ENCODE measurements around the gene NKD1. TPM values are rescaled to one million over a fixed set of nuclear protein-coding genes. Genes with fewer than 3 reads are reported as not detected.

Gene NKD1
- total and polyA plus RNA-seq, 2 of the 8 experiments (the other 6 are each of a cell fraction or from before 2014, with no cell fraction given) = 0.70 to 4.5 TPM

- 88% methylated on average over 2 of the region's 2 CpGs; no CpG with 5 or more reads in 1 of the 2 experiments for WGBS, 2 experiments (ENCODE audit: extremely low coverage in 1 of 2, insufficient coverage in 1 of 2, insufficient read length in 1 of 2, insufficient replicate concordance in 2 of 2, low coverage in 1 of 2, low lambda C conversion rate in 2 of 2, missing lambda C conversion rate in 1 of 2)
- H3K79me2 ChIP-seq (ENCODE audit: control insufficient read depth in 1 of 2, insufficient read depth in 2 of 2, low read length in 2 of 2) = no peaks in the 10 kb centered on the region
- H3K18ac ChIP-seq (ENCODE audit: extremely low read depth, low read length) = no peak overlapping the region
- H3K4me2 ChIP-seq (ENCODE audit: insufficient read depth in 1 of 2, low read depth in 2 of 2, low read length in 2 of 2) = no peak overlapping the region
- no peaks in the 10 kb centered on the region for H3K23me2 ChIP-seq (ENCODE audit: low read depth, low read length)
- no peak overlapping the region for H4K8ac ChIP-seq (ENCODE audit: extremely low read depth, insufficient read depth, low read length)
- H3K4me1 ChIP-seq (replicated peaks in 1 of 4; ENCODE audit: control insufficient read depth in 3 of 4, insufficient read depth in 4 of 4, low read length in 3 of 4) = peaks cover 0 to 2% (median 0%) of the 10 kb centered on the region in 4 experiments; a peak in 1 of 7 replicates
- FAIRE-seq (no peak), DNase-seq (ENCODE audit: low read depth in 1 of 2, low spot score in 2 of 2) (no peak)
- H3K27ac ChIP-seq (ENCODE audit: low read depth, low read length) = no peak overlapping the region
- no peak overlapping the region for H4K91ac ChIP-seq (replicated peaks; ENCODE audit: insufficient read length, low read length)
- H2AFZ ChIP-seq (ENCODE audit: low read length) = no peak overlapping the region
- no peak overlapping the region for H2BK120ac ChIP-seq (replicated peaks; ENCODE audit: low read depth, low read length)
- H3K4me3 ChIP-seq (ENCODE audit: extremely low read depth in 1 of 4, insufficient read depth in 2 of 4, low read depth in 3 of 4, low read length in 4 of 4) = no peak overlapping the region
- no peak overlapping the region for H3K9ac ChIP-seq (replicated peaks in 1 of 4; ENCODE audit: extremely low read depth in 1 of 4, low read depth in 3 of 4, low read length in 3 of 4)
- no peaks in the 10 kb centered on the region for H3K79me1 ChIP-seq (ENCODE audit: low read depth, low read length)
- no peak overlapping the region for H2BK20ac ChIP-seq (ENCODE audit: low read length)
- H3K14ac ChIP-seq (ENCODE audit: insufficient read length) = no peak overlapping the region
- TF ChIP-seq SIX5 (IDR thresholded peaks at IDR 0.05; ENCODE audit: low read depth, low read length) = no peak
- no peaks in the 10 kb centered on the region for H3K27me3 ChIP-seq (replicated peaks in 1 of 4; ENCODE audit: control insufficient read depth in 3 of 4, extremely low read depth in 1 of 4, insufficient read depth in 3 of 4, low read length in 3 of 4)
- CTCF ChIA-PET (ENCODE audit: partially characterized antibody) = interaction anchor here (0.7 to 4.6 kb wide), 6 partner anchors 20 to 149 kb away, joined by 3 to 17 read pairs (median 3); no protein-coding TSS in a partner anchor
- H3K36me3 ChIP-seq (ENCODE audit: control insufficient read depth in 2 of 4, insufficient read depth in 4 of 4, low read length in 3 of 4) = no peaks in the 10 kb centered on the region
- POLR2A ChIA-PET (ENCODE audit: partially characterized antibody) = no interaction called here
- no peak overlapping the region for H2BK12ac ChIP-seq (ENCODE audit: low read depth, low read length)
- no peak overlapping the region for H2BK5ac ChIP-seq (ENCODE audit: low read depth, low read length)
- H4K20me1 ChIP-seq (replicated peaks in 1 of 2; ENCODE audit: control insufficient read depth in 1 of 2, insufficient read depth in 2 of 2, low read length in 2 of 2) = no peaks in the 10 kb centered on the region
- H3K56ac ChIP-seq (replicated peaks; ENCODE audit: insufficient read length, low read depth, low read length) = no peak overlapping the region
- H2AK5ac ChIP-seq (ENCODE audit: low read depth, low read length) = no peak overlapping the region
- peak overlapping the region; percentile 25 for H3K4ac ChIP-seq (replicated peaks; ENCODE audit: insufficient read length, low read depth, low read length)
- no peak overlapping the region for H3K23ac ChIP-seq (ENCODE audit: insufficient read length)
- peaks cover 5% of the 10 kb centered on the region in 2 experiments; a peak in 1 of 4 replicates for H3K9me3 ChIP-seq (ENCODE audit: insufficient read depth in 2 of 2, low read depth in 1 of 2, low read length in 1 of 2)
- H4K5ac ChIP-seq (ENCODE audit: insufficient read length, low read depth, low read length) = no peak overlapping the region
- H2BK15ac ChIP-seq (ENCODE audit: low read length) = 0 out of 2 replicates have a peak overlapping the region, but pooled peaks have one; percentile 29
These were observed 30.5 kb upstream of the NKD1 start for GRCh38 chr16:50517450-50518252.

All from H1 (cell line).